Gastroesophageal sphincter (tissue), 4 donors: Measurements from ENCODE around the gene PKHD1. TPM values are rescaled to one million over a fixed set of nuclear protein-coding genes. Genes with fewer than 3 reads are reported as not detected.
"Not testable (repeated sequence)": the region's sequence is repeated elsewhere in the genome, so short reads cannot be mapped to it uniquely, and the experiment has no call there.

ENCODE experiments used
- ATAC-seq: fragments of 150-250 bp; one replicate; pipeline ENCODE4 v1.9.1; 2016; ENCODE audit warnings: mild to moderate bottlenecking, moderate library complexity
- H3K27ac ChIP-seq, 4 donors: fragments of 200-600 bp; sonication (generic) in 3 of 4; 1 replicate in 3 of 4; 2 replicates in 1 of 4; pipeline ENCODE4 v1.5.1; 2016 to 2019
- H3K27me3 ChIP-seq: fragments of 200-600 bp; sonication (generic); one replicate; pipeline ENCODE4 v1.5.1; 2019
- H3K36me3 ChIP-seq, 2 donors: fragments of 200-600 bp; sonication (generic); one replicate each; pipeline ENCODE4 v1.5.1; 2019; ENCODE audit warnings: control low read depth in 1 of 2
- H3K4me1 ChIP-seq, 3 donors: fragments of 200-600 bp; sonication (generic); 1 replicate in 2 of 3; 2 replicates in 1 of 3; pipeline ENCODE4 v1.5.1; 2016 to 2019; ENCODE audit warnings: control low read depth in 2 of 3
- H3K4me3 ChIP-seq, 2 donors: fragments of 200-600 bp; sonication (generic); one replicate each; pipeline ENCODE4 v1.5.1; 2019; ENCODE audit warnings: mild to moderate bottlenecking in 1 of 2, moderate library complexity in 1 of 2
- H3K9me3 ChIP-seq, 3 donors: fragments of 200-600 bp; sonication (generic); one replicate each; pipeline ENCODE4 v1.5.1; 2017 to 2019; ENCODE audit warnings: control low read depth in 2 of 3
- EP300 ChIP-seq: sonication (generic); formaldehyde crosslinking; IDR thresholded peaks from one replicate; pipeline ENCODE4 v1.6.1; 2017; ENCODE audit warnings: antibody characterized with exemption, mild to moderate bottlenecking
- POLR2A ChIP-seq, 2 donors: fragments of 450-650 bp; IDR thresholded peaks; one replicate each; pipeline ENCODE4 v1.6.1; 2017; ENCODE audit warnings: antibody characterized with exemption in 2 of 2, mild to moderate bottlenecking in 2 of 2, moderate library complexity in 1 of 2
- POLR2AphosphoS5 ChIP-seq: sonication (generic); formaldehyde crosslinking; IDR thresholded peaks from one replicate; pipeline ENCODE4 v1.6.1; 2017; ENCODE audit warnings: antibody characterized with exemption
- WGBS, 2 donors: methylation state at CpG; one replicate each; pipeline ENCODE4 v1.1.5; 2018; ENCODE audit warnings: low coverage in 1 of 2; 5-methylcytosine and 5-hydroxymethylcytosine counted together
- total RNA-seq, 4 donors: library from RNA; depleted of rRNA; stranded (reverse); fragments of >200 nt; gene quantifications; one replicate each; pipeline ENCODE4 v1.1.0, GENCODE V29; 2016
- TF ChIP-seq, protein P1 (sequence below), 4 experiments: fragments of 200-600 bp in 2 of 4; fragments of 450-650 bp in 2 of 4; sonication (generic) in 1 of 4; IDR thresholded peaks; one replicate each; pipeline ENCODE4 v1.5.1; 2017 to 2019; ENCODE audit warnings: antibody characterized with exemption in 4 of 4, mild to moderate bottlenecking in 2 of 4, moderate library complexity in 2 of 4

Gene PKHD1
- total RNA-seq, 4 donors from 2014 or later = under 0.01 TPM; not detected in 3

GRCh38 chr6:51954681-51955080 lies 132.7 kb downstream of the PKHD1 start:
- 63 to 79% methylated on average over 2 to 3 of the region's 3 CpGs for WGBS, 2 donors
- Histone ChIP-seq H3K9me3 (no peaks in the 10 kb centered on the region), H3K27ac (no peak overlapping the region), H3K27me3 (no peaks in the 10 kb centered on the region), H3K4me1 (no peaks in the 10 kb centered on the region), H3K36me3 (no peaks in the 10 kb centered on the region), H3K4me3 (no peak overlapping the region)
- no peak for ATAC-seq
- TF ChIP-seq EP300 (no peak), POLR2AphosphoS5 (no peak), POLR2A (IDR thresholded peaks at IDR 0.05) (no peak)
- TF ChIP-seq, protein P1, sequence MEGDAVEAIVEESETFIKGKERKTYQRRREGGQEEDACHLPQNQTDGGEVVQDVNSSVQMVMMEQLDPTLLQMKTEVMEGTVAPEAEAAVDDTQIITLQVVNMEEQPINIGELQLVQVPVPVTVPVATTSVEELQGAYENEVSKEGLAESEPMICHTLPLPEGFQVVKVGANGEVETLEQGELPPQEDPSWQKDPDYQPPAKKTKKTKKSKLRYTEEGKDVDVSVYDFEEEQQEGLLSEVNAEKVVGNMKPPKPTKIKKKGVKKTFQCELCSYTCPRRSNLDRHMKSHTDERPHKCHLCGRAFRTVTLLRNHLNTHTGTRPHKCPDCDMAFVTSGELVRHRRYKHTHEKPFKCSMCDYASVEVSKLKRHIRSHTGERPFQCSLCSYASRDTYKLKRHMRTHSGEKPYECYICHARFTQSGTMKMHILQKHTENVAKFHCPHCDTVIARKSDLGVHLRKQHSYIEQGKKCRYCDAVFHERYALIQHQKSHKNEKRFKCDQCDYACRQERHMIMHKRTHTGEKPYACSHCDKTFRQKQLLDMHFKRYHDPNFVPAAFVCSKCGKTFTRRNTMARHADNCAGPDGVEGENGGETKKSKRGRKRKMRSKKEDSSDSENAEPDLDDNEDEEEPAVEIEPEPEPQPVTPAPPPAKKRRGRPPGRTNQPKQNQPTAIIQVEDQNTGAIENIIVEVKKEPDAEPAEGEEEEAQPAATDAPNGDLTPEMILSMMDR (IDR thresholded peaks at IDR 0.05) = no peak

- H3K4me1 ChIP-seq = no peaks in the 10 kb centered on the region
- H3K27me3 ChIP-seq = no peaks in the 10 kb centered on the region
- H3K4me3 ChIP-seq = no peak overlapping the region
- TF ChIP-seq EP300 (no peak), POLR2AphosphoS5 (no peak), POLR2A (IDR thresholded peaks at IDR 0.05) (no peak)
- TF ChIP-seq, protein P1 (IDR thresholded peaks at IDR 0.05) = no peak
- no peaks in the 10 kb centered on the region for H3K9me3 ChIP-seq
- H3K36me3 ChIP-seq = no peaks in the 10 kb centered on the region
- no peak for ATAC-seq
- H3K27ac ChIP-seq = no peak overlapping the region
Measured at GRCh38 chr6:51953246-51953645, 134.2 kb downstream of the PKHD1 start.

- H3K4me1 ChIP-seq = no peaks in the 10 kb centered on the region
- no peak for ATAC-seq
- no peak overlapping the region for H3K27ac ChIP-seq
- no peaks in the 10 kb centered on the region for H3K9me3 ChIP-seq
- H3K36me3 ChIP-seq = no peaks in the 10 kb centered on the region
- no peak overlapping the region for H3K4me3 ChIP-seq
- TF ChIP-seq, protein P1 (IDR thresholded peaks at IDR 0.05) = no peak
- TF ChIP-seq POLR2AphosphoS5 = no peak
- TF ChIP-seq EP300 = no peak
- TF ChIP-seq POLR2A (IDR thresholded peaks at IDR 0.05) = no peak
- H3K27me3 ChIP-seq = no peaks in the 10 kb centered on the region
Measured at GRCh38 chr6:51951924-51952323, 135.5 kb downstream of the PKHD1 start.

GRCh38 chr6:51949526-51949925 lies 137.9 kb downstream of the PKHD1 start:
- Histone ChIP-seq H3K27ac (no peak overlapping the region), H3K27me3 (no peaks in the 10 kb centered on the region), H3K4me3 (no peak overlapping the region), H3K9me3 (no peaks in the 10 kb centered on the region), H3K4me1 (no peaks in the 10 kb centered on the region), H3K36me3 (no peaks in the 10 kb centered on the region)
- WGBS, 2 donors = 31 to 63% methylated on average over 3 to 4 of the region's 5 CpGs
- no peak for ATAC-seq
- TF ChIP-seq POLR2AphosphoS5 (no peak), POLR2A (IDR thresholded peaks at IDR 0.05) (no peak), EP300 (no peak)
- TF ChIP-seq, protein P1 (IDR thresholded peaks at IDR 0.05) = no peak

GRCh38 chr6:51939695-51940094 lies 147.7 kb downstream of the PKHD1 start:
- 49 to 83% methylated on average over 2 of the region's 2 CpGs for WGBS, 2 donors
- ATAC-seq, H3K36me3 ChIP-seq, H3K4me1 ChIP-seq, H3K27ac ChIP-seq, H3K4me3 ChIP-seq, H3K27me3 ChIP-seq, H3K9me3 ChIP-seq: not testable (repeated sequence)
